Gastrocnemius medialis (tissue), 4 donors: ENCODE results near the gene CCM2L.

Experiments used
- POLR2A ChIP-seq, 2 donors: fragments of 450-650 bp; IDR thresholded peaks; one replicate each; pipeline ENCODE4 v1.6.1; 2017; ENCODE audit warnings: antibody characterized with exemption in 2 of 2, mild to moderate bottlenecking in 2 of 2, moderate library complexity in 2 of 2
- TF ChIP-seq, protein P1 (sequence below), 5 experiments: fragments of 450-650 bp in 3 of 5; fragments of 200-600 bp in 2 of 5; sonication (generic) in 2 of 5; IDR thresholded peaks in 4 of 5; conservative IDR thresholded peaks in 1 of 5; 1 replicate in 4 of 5; 2 replicates in 1 of 5; pipeline ENCODE4 v1.5.1; 2016 to 2019; ENCODE audit warnings: antibody characterized with exemption in 5 of 5, mild to moderate bottlenecking in 3 of 5, moderate library complexity in 3 of 5

DNA sequence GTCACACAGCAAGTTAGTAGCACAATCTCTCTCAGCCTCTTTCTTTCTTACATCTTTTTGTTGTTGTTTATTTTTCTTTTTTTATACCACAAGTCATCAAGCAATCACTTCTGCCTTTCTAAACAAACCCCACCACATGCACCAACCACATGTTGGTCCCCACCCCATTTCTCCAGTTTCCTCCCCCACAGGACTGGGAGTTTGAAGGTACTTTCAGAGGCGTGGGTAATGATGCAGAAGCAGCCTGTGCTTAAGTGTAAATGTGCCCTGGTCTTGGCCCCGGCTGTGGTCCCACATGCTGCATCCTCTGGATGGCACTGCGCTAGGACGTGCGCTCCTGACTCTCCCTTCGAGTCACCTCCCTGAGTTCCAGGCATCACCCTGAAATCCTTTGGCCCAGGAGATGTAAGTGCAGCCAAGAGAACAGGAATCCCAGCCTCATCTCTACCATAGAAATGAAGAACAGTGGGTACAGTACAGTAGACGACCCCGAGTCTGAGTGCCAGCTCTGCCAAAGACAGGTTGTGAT, 47.5 kb downstream of the CCM2L start:
- TF ChIP-seq, protein P1, sequence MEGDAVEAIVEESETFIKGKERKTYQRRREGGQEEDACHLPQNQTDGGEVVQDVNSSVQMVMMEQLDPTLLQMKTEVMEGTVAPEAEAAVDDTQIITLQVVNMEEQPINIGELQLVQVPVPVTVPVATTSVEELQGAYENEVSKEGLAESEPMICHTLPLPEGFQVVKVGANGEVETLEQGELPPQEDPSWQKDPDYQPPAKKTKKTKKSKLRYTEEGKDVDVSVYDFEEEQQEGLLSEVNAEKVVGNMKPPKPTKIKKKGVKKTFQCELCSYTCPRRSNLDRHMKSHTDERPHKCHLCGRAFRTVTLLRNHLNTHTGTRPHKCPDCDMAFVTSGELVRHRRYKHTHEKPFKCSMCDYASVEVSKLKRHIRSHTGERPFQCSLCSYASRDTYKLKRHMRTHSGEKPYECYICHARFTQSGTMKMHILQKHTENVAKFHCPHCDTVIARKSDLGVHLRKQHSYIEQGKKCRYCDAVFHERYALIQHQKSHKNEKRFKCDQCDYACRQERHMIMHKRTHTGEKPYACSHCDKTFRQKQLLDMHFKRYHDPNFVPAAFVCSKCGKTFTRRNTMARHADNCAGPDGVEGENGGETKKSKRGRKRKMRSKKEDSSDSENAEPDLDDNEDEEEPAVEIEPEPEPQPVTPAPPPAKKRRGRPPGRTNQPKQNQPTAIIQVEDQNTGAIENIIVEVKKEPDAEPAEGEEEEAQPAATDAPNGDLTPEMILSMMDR (IDR thresholded peaks at IDR 0.05 in 4 of 5, conservative IDR thresholded peaks at IDR 0.05 in 1 of 5) = no peak
- no peak for TF ChIP-seq POLR2A (IDR thresholded peaks at IDR 0.05)
